Transverse colon (tissue), 4 donors: ENCODE data around the gene PACRG. TPM values are rescaled to one million over a fixed set of nuclear protein-coding genes. Genes with fewer than 3 reads are reported as not detected.

ENCODE experiments used
- DNase-seq: peaks from one replicate; pipeline ENCODE4 v3.0.0-alpha.2; 2019
- H3K27ac ChIP-seq, 4 donors: fragments of 200-600 bp; sonication (generic); 2 replicates each; pipeline ENCODE4 v1.5.1; 2016 to 2018; ENCODE audit warnings: inconsistent platforms in 4 of 4
- H3K27me3 ChIP-seq: fragments of 200-600 bp; sonication (generic); 2 replicates; pipeline ENCODE4 v1.5.1; 2017; ENCODE audit warnings: inconsistent platforms
- H3K36me3 ChIP-seq, 4 donors: fragments of 200-600 bp; sonication (generic); 2 replicates each; pipeline ENCODE4 v1.5.1; 2017 to 2019; ENCODE audit warnings: inconsistent platforms in 4 of 4
- H3K4me1 ChIP-seq, 4 donors: fragments of 200-600 bp; sonication (generic); 2 replicates each; pipeline ENCODE4 v1.5.1; 2017 to 2020; ENCODE audit warnings: inconsistent platforms in 4 of 4
- H3K4me3 ChIP-seq, 4 donors: fragments of 200-600 bp; sonication (generic); 1 replicate in 1 of 4; 2 replicates in 3 of 4; pipeline versions ENCODE4 v1.5.1 to v1.6.1; 2017 to 2019; ENCODE audit warnings: inconsistent platforms in 4 of 4
- H3K9me3 ChIP-seq, 2 donors: fragments of 200-600 bp; sonication (generic); 2 replicates each; pipeline ENCODE4 v1.5.1; 2017 to 2019; ENCODE audit warnings: inconsistent platforms in 2 of 2
- CTCF ChIP-seq, 5 experiments: fragments of 200-600 bp in 3 of 5; fragments of 450-650 bp in 2 of 5; sonication (generic) in 3 of 5; IDR thresholded peaks; 1 replicate in 2 of 5; 2 replicates in 3 of 5; pipeline ENCODE4 v1.5.1; 2016 to 2017; ENCODE audit warnings: antibody characterized with exemption in 5 of 5, inconsistent platforms in 3 of 5, mild to moderate bottlenecking in 2 of 5, moderate library complexity in 1 of 5
- EP300 ChIP-seq: sonication (generic); formaldehyde crosslinking; IDR thresholded peaks from one replicate; pipeline ENCODE4 v1.6.1; 2017; ENCODE audit warnings: antibody characterized with exemption, low read depth
- POLR2A ChIP-seq: fragments of 450-650 bp; IDR thresholded peaks from one replicate; pipeline ENCODE4 v1.6.1; 2016; ENCODE audit warnings: antibody characterized with exemption, mild to moderate bottlenecking, moderate library complexity
- POLR2AphosphoS5 ChIP-seq, 3 donors: sonication (generic); formaldehyde crosslinking; IDR thresholded peaks; one replicate each; pipeline ENCODE4 v1.6.1; 2016; ENCODE audit warnings: antibody characterized with exemption in 3 of 3
- WGBS, 2 donors: methylation state at CpG; one replicate each; pipeline ENCODE4 v1.1.5; 2018; ENCODE audit warnings: low coverage in 1 of 2; 5-methylcytosine and 5-hydroxymethylcytosine counted together
- in situ Hi-C, 4 donors: fragments of 200-750 bp; cut with MboI; loops; one replicate each; pipeline versions ENCODE4 v1.15.0 to v1.15.1; 2017; ENCODE audit warnings: low sequenced_read_pairs in 3 of 4, low pct_ligation_motif_present in 1 of 4, low pct_unique_long_range_greater_than_20kb in 1 of 4
- intact Hi-C: fragments of 100-400 bp; cut with DNase I; formaldehyde crosslinking; loops from one replicate; pipeline ENCODE4 v1.15.1; 2023; ENCODE audit warnings: low total_unique reads
- total RNA-seq, 4 donors: library from RNA; depleted of rRNA; stranded (reverse); fragments of >200 nt; gene quantifications; one replicate each; pipeline ENCODE4 v1.1.0, GENCODE V29; 2016

Gene PACRG
- total RNA-seq, 4 donors from 2014 or later: 1.2 to 13.8 (median 1.4) TPM; not detected in 1

DNA sequence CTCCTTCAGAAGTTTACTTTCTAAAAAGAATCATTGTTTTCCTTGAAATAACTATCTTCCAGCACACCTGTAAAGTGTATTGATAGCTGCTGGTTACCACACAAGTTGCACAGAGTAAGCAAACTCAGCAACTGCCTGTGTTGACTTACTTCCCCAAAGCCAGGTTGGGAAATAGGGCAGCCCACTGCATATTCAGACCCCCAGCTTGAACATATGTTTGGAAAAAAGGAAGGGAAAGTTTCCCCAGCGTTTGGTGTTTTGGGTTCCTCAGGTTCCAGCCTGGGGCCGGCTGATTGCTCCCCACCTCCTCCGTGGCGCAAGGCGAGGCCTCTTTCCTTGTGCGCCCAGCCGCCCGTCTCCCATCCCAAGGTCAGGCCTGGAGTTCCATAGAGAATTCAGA lies 616.6 kb downstream of the PACRG start:
- no peak overlapping the region for H3K4me3 ChIP-seq
- no peaks in the 10 kb centered on the region for H3K36me3 ChIP-seq
- in situ Hi-C loops (no loop called here), intact Hi-C loops (no loop called here)
- TF ChIP-seq POLR2AphosphoS5 (IDR thresholded peaks at IDR 0.05): no peak
- TF ChIP-seq CTCF (IDR thresholded peaks at IDR 0.05): no peak
- TF ChIP-seq EP300: no peak
- no peak for TF ChIP-seq POLR2A
- no peaks in the 10 kb centered on the region for H3K27me3 ChIP-seq
- no peaks in the 10 kb centered on the region for H3K9me3 ChIP-seq
- 95% methylated on average over 8 of the region's 8 CpGs; no CpG with 5 or more reads in 1 of the 2 donors for WGBS, 2 donors
- H3K4me1 ChIP-seq: no peaks in the 10 kb centered on the region
- no peak overlapping the region for H3K27ac ChIP-seq
- no peak for DNase-seq

DNA sequence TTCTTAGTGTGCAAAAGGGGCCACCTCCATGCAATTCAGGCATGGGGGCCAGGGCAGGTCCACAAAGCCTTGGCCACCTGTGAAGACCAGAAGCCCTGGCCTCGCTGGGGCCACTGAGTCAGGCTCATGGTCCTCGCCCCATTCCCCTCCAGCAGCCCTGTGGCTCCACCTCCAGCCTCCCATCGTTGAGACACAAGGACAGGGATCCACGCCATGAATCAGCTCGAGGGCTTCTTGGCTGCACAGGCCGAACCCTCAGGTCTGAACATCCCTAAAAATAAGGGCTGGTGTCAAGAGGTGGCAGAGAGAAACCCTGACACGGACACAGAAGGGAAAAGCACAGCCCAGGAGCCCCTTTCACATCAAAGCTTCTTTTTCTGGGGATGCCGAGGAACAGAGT lies 618.2 kb downstream of the PACRG start:
- in situ Hi-C loops: no loop called here
- Histone ChIP-seq H3K4me3 (no peak overlapping the region), H3K27ac (peak overlapping the region in 1 of 4 donors; percentile 28), H3K9me3 (no peaks in the 10 kb centered on the region), H3K4me1 (no peaks in the 10 kb centered on the region), H3K27me3 (no peaks in the 10 kb centered on the region), H3K36me3 (no peaks in the 10 kb centered on the region)
- WGBS, 2 donors: 70% methylated on average over 8 of the region's 8 CpGs; no CpG with 5 or more reads in 1 of the 2 donors
- intact Hi-C loops: no loop called here
- no peak for TF ChIP-seq EP300
- no peak for TF ChIP-seq POLR2AphosphoS5 (IDR thresholded peaks at IDR 0.05)
- TF ChIP-seq CTCF (IDR thresholded peaks at IDR 0.05): no peak
- no peak for TF ChIP-seq POLR2A
- no peak for DNase-seq

DNA sequence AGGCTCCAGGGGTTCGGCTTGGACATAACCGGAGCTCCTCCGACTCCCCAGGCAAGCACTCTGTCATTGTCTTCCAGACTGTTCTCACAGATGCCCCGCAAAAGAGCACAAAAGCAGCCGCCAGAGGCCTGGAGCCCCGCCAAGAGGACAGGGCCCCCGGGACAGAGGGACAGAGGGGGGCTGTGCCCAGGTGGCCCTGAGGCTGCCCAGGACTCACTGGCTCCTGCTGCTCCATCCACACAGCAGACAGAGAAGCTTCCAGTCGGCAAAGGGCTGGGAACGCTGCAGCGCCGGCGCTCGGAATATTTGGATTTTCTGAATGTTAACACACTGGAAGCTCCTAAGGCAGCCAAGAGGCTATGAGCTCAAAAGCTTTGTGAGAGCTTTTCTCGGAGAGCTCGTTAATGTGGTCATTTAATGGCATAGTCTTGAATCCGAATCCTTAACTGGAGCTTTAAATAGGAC lies 618.8 kb downstream of the PACRG start:
- H3K9me3 ChIP-seq: no peaks in the 10 kb centered on the region
- 60 to 82% methylated on average over 2 to 16 of the region's 16 CpGs for WGBS, 2 donors
- intact Hi-C loops: no loop called here

DNA sequence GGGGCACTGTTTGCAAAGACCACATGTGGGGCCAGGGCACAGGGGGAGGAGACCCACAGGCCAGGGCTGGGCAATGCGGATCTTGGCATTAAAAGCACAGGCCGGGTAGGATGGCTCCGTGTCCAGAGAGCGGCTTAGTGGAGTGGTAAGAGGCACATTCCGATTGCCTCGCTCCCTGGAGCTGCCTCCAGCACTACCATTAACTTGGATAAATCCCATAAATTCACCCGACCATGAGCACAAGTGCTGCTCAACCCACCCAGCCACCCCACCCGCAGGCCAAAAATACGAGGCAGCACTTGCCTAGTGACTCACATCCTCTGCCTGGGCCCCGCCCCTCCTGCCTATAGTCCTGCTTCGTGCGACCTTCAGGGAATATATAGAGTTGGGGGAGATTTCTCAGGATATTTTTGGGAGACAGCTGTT lies 619.3 kb downstream of the PACRG start:
- intact Hi-C loops (no loop called here), in situ Hi-C loops (no loop called here)
- no peak overlapping the region for H3K4me3 ChIP-seq
- H3K9me3 ChIP-seq: no peaks in the 10 kb centered on the region
- 20 to 74% methylated on average over 1 to 12 of the region's 12 CpGs for WGBS, 2 donors
- H3K27me3 ChIP-seq: no peaks in the 10 kb centered on the region
- no peak for DNase-seq
- H3K27ac ChIP-seq: peak overlapping the region in 3 of 4 donors; percentile 12 to 28 (median 19)
- H3K4me1 ChIP-seq: no peaks in the 10 kb centered on the region
- TF ChIP-seq POLR2AphosphoS5 (IDR thresholded peaks at IDR 0.05): no peak
- no peak for TF ChIP-seq EP300
- TF ChIP-seq CTCF (IDR thresholded peaks at IDR 0.05): no peak
- H3K36me3 ChIP-seq: no peaks in the 10 kb centered on the region

More for the DNA sequence above, 618.8 kb downstream of the PACRG start:
- peak overlapping the region in 3 of 4 donors; percentile 19 to 30 (median 28) for H3K27ac ChIP-seq
- TF ChIP-seq POLR2A (no peak), CTCF (IDR thresholded peaks at IDR 0.05) (no peak), EP300 (no peak), POLR2AphosphoS5 (IDR thresholded peaks at IDR 0.05) (no peak)
- no peak for DNase-seq
- no peaks in the 10 kb centered on the region for H3K27me3 ChIP-seq
- H3K4me1 ChIP-seq: no peaks in the 10 kb centered on the region
- H3K36me3 ChIP-seq: no peaks in the 10 kb centered on the region
- in situ Hi-C loops: no loop called here
- no peak overlapping the region for H3K4me3 ChIP-seq
